HepG2 (cell line): ENCODE results near the gene APEX1. TPM values are rescaled to one million over a fixed set of nuclear protein-coding genes. Genes with fewer than 3 reads are reported as not detected.

Experiments
- ATAC-seq: fragments of 200-7000 bp; cut with Tn5 transposase; 3 replicates; pipeline ENCODE4 v1.9.1; 2020; ENCODE audit warnings: mild to moderate bottlenecking, moderate library complexity
- BruUV-seq: library from RNA; stranded (reverse); fragments of 400-500 nt; replicated peaks from 2 replicates; lab custom pipeline; 2021; lab: Mats Ljungman, UMichigan
- CTCF ChIA-PET: fragments of 300-600 bp; formaldehyde crosslinking; extraction: SDS; loops from one replicate; lab custom pipeline; 2021; ENCODE audit warnings: low total read pairs, inconsistent platforms, low intra/inter-chr PET ratio; lab: Yijun Ruan, JAX
- POLR2A ChIA-PET: fragments of 350-600 bp; sonication (Branson Sonifier 250); formaldehyde crosslinking; loops from one replicate; lab custom pipeline; 2020; ENCODE audit warnings: antibody characterized with exemption, inconsistent platforms; lab: Yijun Ruan, JAX
- DNase-seq: peaks from one replicate; pipeline ENCODE4 v3.0.0-alpha.2; 2015; ENCODE audit warnings: low spot score
- FAIRE-seq: peaks from 3 replicates; lab custom pipeline; 2011; peaks lifted over from hg19 to GRCh38; lab: Jason Lieb, UNC
- H2AFZ ChIP-seq: one replicate; pipeline ENCODE4 v1.6.1; 2011; ENCODE audit warnings: low read length, inconsistent platforms
- H3K27ac ChIP-seq: fragments of 300-600 bp; 3 replicates; pipeline ENCODE4 v1.8.0; 2011; ENCODE audit warnings: mixed run types, mild to moderate bottlenecking, mixed read lengths, low read length, inconsistent platforms; ENCODE audit not compliant: insufficient read depth; ENCODE audit errors: extremely low read length
- H3K27me3 ChIP-seq, 2 experiments: fragments of 200-600 bp in 1 of 2; 2 replicates in 1 of 2; 3 replicates in 1 of 2; pipeline versions ENCODE4 v1.6.0 to v1.8.0; 2011; ENCODE audit warnings: low read length in 2 of 2, mild to moderate bottlenecking in 2 of 2, moderate library complexity in 2 of 2, inconsistent platforms in 1 of 2; ENCODE audit not compliant: insufficient read depth in 2 of 2, control insufficient read depth in 1 of 2
- H3K36me3 ChIP-seq, 2 experiments: fragments of 200-600 bp in 1 of 2; replicated peaks in 1 of 2; 2 replicates in 1 of 2; 3 replicates in 1 of 2; pipeline versions ENCODE4 v1.5.1 to v1.8.0; 2011; ENCODE audit warnings: low read length in 2 of 2, inconsistent platforms in 1 of 2; ENCODE audit not compliant: insufficient read depth in 2 of 2, control insufficient read depth in 1 of 2
- H3K4me1 ChIP-seq: 2 replicates; pipeline ENCODE4 v1.5.1; 2012; ENCODE audit warnings: low read length, inconsistent platforms; ENCODE audit not compliant: insufficient read depth
- H3K4me2 ChIP-seq: 2 replicates; pipeline ENCODE4 v1.6.0; 2011; ENCODE audit warnings: low read depth, low read length, inconsistent platforms
- H3K4me3 ChIP-seq, 3 experiments: fragments of 200-600 bp in 1 of 3; sonication (generic), shearing (Covaris generic) in 1 of 3; replicated peaks in 1 of 3; 2 replicates each; pipeline ENCODE4 v1.5.1; 2011 to 2016; ENCODE audit warnings: low read length in 3 of 3, inconsistent platforms in 2 of 3, low read depth in 2 of 3, mild to moderate bottlenecking in 2 of 3, control low read depth in 1 of 3, mixed read lengths in 1 of 3; ENCODE audit not compliant: insufficient read depth in 1 of 3
- H3K79me2 ChIP-seq: one replicate; pipeline ENCODE4 v1.6.1; 2011; ENCODE audit warnings: low read length, inconsistent platforms; ENCODE audit not compliant: insufficient read depth
- H3K9ac ChIP-seq: 2 replicates; pipeline ENCODE4 v1.6.0; 2011; ENCODE audit warnings: mild to moderate bottlenecking, low read depth, low read length, inconsistent platforms; ENCODE audit not compliant: insufficient read depth
- H3K9me3 ChIP-seq: 2 replicates; pipeline ENCODE4 v1.5.1; 2012; ENCODE audit warnings: mild to moderate bottlenecking, low read length
- H4K20me1 ChIP-seq: 2 replicates; pipeline ENCODE4 v1.6.0; 2011; ENCODE audit warnings: inconsistent platforms, mild to moderate bottlenecking, low read length, moderate library complexity; ENCODE audit not compliant: insufficient read depth
- ARNT ChIP-seq: fragments of 450-650 bp; IDR thresholded peaks from 2 replicates; pipeline ENCODE4 v1.6.1; 2017
- BORCS8-MEF2B ChIP-seq: sonication (generic); formaldehyde crosslinking; IDR thresholded peaks from 2 replicates; pipeline ENCODE4 v1.8.0; 2022; ENCODE audit warnings: mild to moderate bottlenecking, missing genetic modification reagents
- DRAP1 ChIP-seq: IDR thresholded peaks from 2 replicates; pipeline ENCODE4 v1.6.1; 2016; ENCODE audit warnings: missing genetic modification reagents, missing compliant biosample characterization
- FOXK1 ChIP-seq: sonication (generic); formaldehyde crosslinking; IDR thresholded peaks from 2 replicates; pipeline ENCODE4 v1.4.0; 2020; ENCODE audit warnings: low read depth, missing genetic modification reagents, borderline replicate concordance
- HDAC6 ChIP-seq: fragments of 200-600 bp; sonication (generic); IDR thresholded peaks from 2 replicates; pipeline ENCODE4 v1.7.0; 2017; ENCODE audit warnings: mild to moderate bottlenecking, antibody characterized with exemption, low read length, low read depth
- HMGA1 ChIP-seq: sonication (generic); formaldehyde crosslinking; conservative IDR thresholded peaks from 2 replicates; pipeline ENCODE4 v1.4.0; 2020; ENCODE audit warnings: missing genetic modification reagents
- HOXA7 ChIP-seq: sonication (generic); formaldehyde crosslinking; IDR thresholded peaks from 2 replicates; pipeline ENCODE4 v1.8.1; 2022; ENCODE audit warnings: mild to moderate bottlenecking, missing genetic modification reagents, moderate library complexity
- KLF15 ChIP-seq: sonication (generic); formaldehyde crosslinking; IDR thresholded peaks from 2 replicates; pipeline ENCODE4 v1.8.1; 2023; ENCODE audit warnings: borderline replicate concordance, mild to moderate bottlenecking, inconsistent platforms, missing genetic modification reagents, mixed read lengths
- MAFF ChIP-seq: IDR thresholded peaks from 2 replicates; pipeline ENCODE4 v1.6.1; 2011; ENCODE audit warnings: low read depth, low read length, improper control_type of control experiment
- MYC ChIP-seq: sonication (generic); formaldehyde crosslinking; IDR thresholded peaks from 2 replicates; pipeline ENCODE4 v1.9.0; 2021; ENCODE audit warnings: missing genetic modification reagents, borderline replicate concordance
- NFKBIZ ChIP-seq: IDR thresholded peaks from 2 replicates; pipeline ENCODE4 v1.6.1; 2018; ENCODE audit warnings: missing genetic modification reagents, missing compliant biosample characterization
- NR2F6 ChIP-seq, 2 experiments: IDR thresholded peaks; 2 replicates each; pipeline ENCODE4 v1.6.1; 2016; ENCODE audit warnings: antibody characterized with exemption in 1 of 2, mild to moderate bottlenecking in 1 of 2
- POGZ ChIP-seq: sonication (generic); formaldehyde crosslinking; IDR thresholded peaks from 2 replicates; pipeline ENCODE4 v1.4.0; 2020; ENCODE audit warnings: mild to moderate bottlenecking, missing genetic modification reagents
- RXRA ChIP-seq: sonication (generic); formaldehyde crosslinking; IDR thresholded peaks from 2 replicates; pipeline ENCODE4 v1.5.1; 2020; ENCODE audit warnings: missing genetic modification reagents
- SKI ChIP-seq: fragments of 450-650 bp; IDR thresholded peaks from one replicate; pipeline ENCODE4 v1.6.1; 2018; ENCODE audit warnings: mild to moderate bottlenecking; ENCODE audit not compliant: partially characterized antibody
- SNAPC2 ChIP-seq: sonication (generic); formaldehyde crosslinking; IDR thresholded peaks from 2 replicates; pipeline ENCODE4 v1.8.1; 2022; ENCODE audit warnings: mild to moderate bottlenecking, missing genetic modification reagents
- SRY ChIP-seq: sonication (generic); formaldehyde crosslinking; IDR thresholded peaks from 2 replicates; pipeline ENCODE4 v1.8.0; 2022; ENCODE audit warnings: mild to moderate bottlenecking, missing genetic modification reagents
- TOE1 ChIP-seq: sonication (generic); formaldehyde crosslinking; IDR thresholded peaks from 2 replicates; pipeline ENCODE4 v1.4.0; 2020; ENCODE audit warnings: mild to moderate bottlenecking, missing genetic modification reagents
- ZMYM2 ChIP-seq: sonication (generic); formaldehyde crosslinking; IDR thresholded peaks from 2 replicates; pipeline ENCODE4 v1.8.0; 2022; ENCODE audit warnings: mild to moderate bottlenecking, missing genetic modification reagents
- ZNF138 ChIP-seq: sonication (generic); formaldehyde crosslinking; IDR thresholded peaks from 2 replicates; pipeline ENCODE4 v1.5.0; 2020; ENCODE audit warnings: mild to moderate bottlenecking, low read depth, missing genetic modification reagents
- ZNF343 ChIP-seq: sonication (generic); formaldehyde crosslinking; IDR thresholded peaks from 2 replicates; pipeline ENCODE4 v1.4.0; 2020; ENCODE audit warnings: mild to moderate bottlenecking, missing genetic modification reagents
- ZNF746 ChIP-seq: sonication (generic); formaldehyde crosslinking; IDR thresholded peaks from 2 replicates; pipeline ENCODE4 v1.8.0; 2022; ENCODE audit warnings: mild to moderate bottlenecking, missing genetic modification reagents
- ZNF766 ChIP-seq: sonication (generic); formaldehyde crosslinking; IDR thresholded peaks from 2 replicates; pipeline ENCODE4 v1.5.0; 2020; ENCODE audit warnings: missing genetic modification reagents, borderline replicate concordance
- ZNF776 ChIP-seq: sonication (generic); formaldehyde crosslinking; IDR thresholded peaks from 2 replicates; pipeline ENCODE4 v1.4.0; 2020; ENCODE audit warnings: mild to moderate bottlenecking, missing genetic modification reagents
- ZSCAN5A ChIP-seq: sonication (generic); formaldehyde crosslinking; IDR thresholded peaks from 2 replicates; pipeline ENCODE4 v1.8.0; 2022; ENCODE audit warnings: mild to moderate bottlenecking, missing genetic modification reagents, borderline replicate concordance
- WGBS: methylation state at CpG from one replicate; pipeline ENCODE4 v1.1.6; 2017; ENCODE audit warnings: low lambda C conversion rate; 5-methylcytosine and 5-hydroxymethylcytosine counted together
- in situ Hi-C: cut with HindIII; loops from 2 replicates; pipeline ENCODE4 v1.10.0; 2017; ENCODE audit warnings: low pct_unique_long_range_greater_than_20kb; ENCODE audit not compliant: extremely low pct_ligation_motif_present
- intact Hi-C: fragments of 100-400 bp; cut with micrococcal nuclease; formaldehyde crosslinking; loops from one replicate; pipeline ENCODE4 v1.10.0; 2022; ENCODE audit not compliant: unreplicated experiment
- polyA plus RNA-seq, 8 experiments: library from polyadenylated mRNA; depleted of rRNA in 3 of 8; stranded (reverse) in 7 of 8; unstranded in 1 of 8; fragments of >200 nt; fragmentation: Illumina TruSeq in 4 of 8; extraction: Trizol in 4 of 8; gene quantifications; 2 replicates each; pipeline versions ENCODE4 v1.2.1 to v1.2.3, GENCODE V29; 2011 to 2016; ENCODE audit warnings: low read depth in 4 of 8, missing spikeins in 1 of 8, mixed read lengths in 1 of 8; ENCODE audit not compliant: insufficient read depth in 1 of 8
- total RNA-seq, 5 experiments: library from RNA; depleted of rRNA; stranded (reverse); fragments of >200 nt; fragmentation: Illumina TruSeq; extraction: Trizol; gene quantifications; 2 replicates each; pipeline ENCODE4 v1.2.3, GENCODE V29; 2016; ENCODE audit warnings: low read depth in 1 of 5

The APEX1 gene
- total and polyA plus RNA-seq, 2 of the 13 experiments (the other 11 are each of a cell fraction or from before 2014, with no cell fraction given), result 171 to 405 TPM

- Histone ChIP-seq H3K4me3 (peak overlapping the region; percentile 54 to 93 (median 74)), H3K9me3 (no peaks in the 10 kb centered on the region), H3K4me2 (peak overlapping the region; percentile 99), H3K4me1 (peaks cover 46% of the 10 kb centered on the region), H3K27ac (peak overlapping the region; percentile 53), H3K9ac (peak overlapping the region; percentile 70), H3K79me2 (peaks cover 17% of the 10 kb centered on the region), H3K27me3 (no peaks in the 10 kb centered on the region), H4K20me1 (no peaks in the 10 kb centered on the region), H2AFZ (peak overlapping the region; percentile 78), H3K36me3 (peaks cover 4 to 19% of the 10 kb centered on the region in 2 experiments)
- CTCF ChIA-PET, result no interaction called here
- 0% methylated on average over 12 of the region's 12 CpGs for WGBS
- no TSS peak for BruUV-seq
- DNase-seq (peak; percentile 47), ATAC-seq (peak; percentile 37), FAIRE-seq (peak; percentile 57)
- POLR2A ChIA-PET, result interaction anchor here (0.7 to 4.1 kb wide), 14 partner anchors 9 to 212 kb away, joined by 3 to 46 read pairs (median 4); partner anchors contain the start of genes APEX1, OSGEP, PARP2 and PIP4P1
- in situ Hi-C loops (loop anchor here (10.0 to 25.0 kb wide), 3 partner anchors 133 to 505 kb away; partner anchors contain the start of genes CCNB1IP1 and PARP2), intact Hi-C loops (loop anchor here (1.0 kb wide), 3 partner anchors 9 to 212 kb away; partner anchors contain the start of genes PIP4P1 and TEP1)
- no peak for TF ChIP-seq NFKBIZ (CRISPR knock-in tag)
- no peak for TF ChIP-seq BORCS8-MEF2B
- peak; percentile 66 for TF ChIP-seq SKI
- TF ChIP-seq KLF15 (CRISPR knock-in tag), result 0 out of 2 replicates have a peak, but pooled peaks have one; percentile 13
- 0 out of 2 replicates have a peak, but pooled peaks have one; percentile 9 for TF ChIP-seq FOXK1 (CRISPR knock-in tag)
- TF ChIP-seq MAFF, result no peak
- no peak for TF ChIP-seq ZNF766 (CRISPR knock-in tag)
- TF ChIP-seq NR2F6 (IDR thresholded peaks at IDR 0.05), result no peak
- no peak for TF ChIP-seq NR2F6 (CRISPR knock-in tag; IDR thresholded peaks at IDR 0.05)
- TF ChIP-seq TOE1 (CRISPR knock-in tag), result no peak
- no peak; the same call in 1 of the 2 replicates for TF ChIP-seq ZNF138 (CRISPR knock-in tag)
- TF ChIP-seq MYC (CRISPR knock-in tag), result no peak; the same call in 1 of the 2 replicates
- TF ChIP-seq ZNF776 (CRISPR knock-in tag), result no peak
- no peak for TF ChIP-seq ZSCAN5A
- TF ChIP-seq SRY (CRISPR knock-in tag), result 0 out of 2 replicates have a peak, but pooled peaks have one; percentile 1
- no peak for TF ChIP-seq SNAPC2 (CRISPR knock-in tag)
- TF ChIP-seq ZNF746 (CRISPR knock-in tag), result 0 out of 2 replicates have a peak, but pooled peaks have one; percentile 24
- no peak for TF ChIP-seq HMGA1
- no peak for TF ChIP-seq DRAP1 (CRISPR knock-in tag)
- no peak for TF ChIP-seq HOXA7 (CRISPR knock-in tag)
- no peak for TF ChIP-seq ARNT
- no peak for TF ChIP-seq HDAC6
- no peak for TF ChIP-seq ZMYM2 (CRISPR knock-in tag)
- TF ChIP-seq RXRA, result no peak
- no peak; the same call in none of the 2 replicates for TF ChIP-seq ZNF343 (CRISPR knock-in tag)
- TF ChIP-seq POGZ (CRISPR knock-in tag), result no peak; the same call in 1 of the 2 replicates
Observed at GRCh38 chr14:20469890-20470602, 15.0 kb downstream of the APEX1 start.
